ENCODE measurements around the gene GALNT2. TPM values are rescaled to one million over a fixed set of nuclear protein-coding genes. Genes with fewer than 3 reads are reported as not detected.

GALNT2 gene
- total and polyA plus RNA-seq, 9 of the 15 experiments (the other 6 are each of a cell fraction or from before 2014, with no cell fraction given): 1.6 to 106 (median 51.9) TPM

DNA sequence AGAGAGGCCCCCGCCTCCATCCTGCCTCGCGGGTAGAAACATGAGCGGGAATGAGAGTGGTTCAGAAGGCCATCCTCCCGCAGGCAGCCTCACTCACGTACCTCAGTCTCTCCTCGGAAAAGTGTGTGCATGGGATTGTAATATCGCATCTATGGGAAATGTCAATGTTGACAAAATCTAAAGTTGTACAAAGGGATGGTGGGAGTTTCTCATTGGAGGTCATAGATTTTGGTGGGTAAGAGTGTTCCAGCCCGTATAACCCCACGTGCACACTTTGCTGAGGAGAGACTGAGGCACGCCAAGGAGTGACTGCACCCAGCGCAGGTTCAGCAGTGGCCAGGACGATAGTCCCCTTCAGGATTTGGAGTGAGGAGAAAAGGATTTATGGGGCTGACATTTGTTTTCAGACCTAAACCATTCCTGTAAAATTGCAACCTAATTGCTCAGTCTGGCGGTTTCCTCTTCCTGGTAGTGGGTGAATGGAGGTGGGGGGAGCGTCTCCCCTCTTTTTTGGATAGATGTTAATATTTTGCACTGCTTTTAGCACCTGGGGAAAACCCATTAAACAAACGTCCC, 59.6 kb downstream of the GALNT2 start (continued):
- TF ChIP-seq KDM4B (IDR thresholded peaks at IDR 0.05; ENCODE audit: borderline replicate concordance in 2 of 2, low read depth in 1 of 2) (no peak), KDM5B (IDR thresholded peaks at IDR 0.05; ENCODE audit: insufficient replicate concordance, low read depth, low read length) (peak; percentile 10), TCFL5 (CRISPR knock-in tag; conservative IDR thresholded peaks at IDR 0.05) (no peak), ADNP (tag; IDR thresholded peaks at IDR 0.05) (0 out of 2 replicates have a peak, but pooled peaks have one; percentile 0), BACH1 (tag; IDR thresholded peaks at IDR 0.05) (no peak; the same call in 1 of the 2 replicates), RNF2 (IDR thresholded peaks at IDR 0.05) (no peak), SAFB (IDR thresholded peaks at IDR 0.05; ENCODE audit: borderline replicate concordance, low read depth, low read length) (no peak), FUS (optimal IDR thresholded peaks at IDR 0.05; ENCODE audit: low read depth, low read length) (no peak), ESRRA (IDR thresholded peaks at IDR 0.05; ENCODE audit: borderline replicate concordance, low read depth) (no peak), BRCA1 (IDR thresholded peaks at IDR 0.05) (no peak), BRCA1 (CRISPR knock-in tag; IDR thresholded peaks at IDR 0.05) (no peak), SMARCB1 (IDR thresholded peaks at IDR 0.05; ENCODE audit: insufficient read length, low read depth) (peak; percentile 44), RBM25 (IDR thresholded peaks at IDR 0.05; ENCODE audit: low read depth, low read length, severe bottlenecking) (no peak), FOXJ2 (tag; IDR thresholded peaks at IDR 0.05) (no peak), FOXA3 (CRISPR knock-in tag; conservative IDR thresholded peaks at IDR 0.05 in 1 of 2, IDR thresholded peaks at IDR 0.05 in 1 of 2) (no peak), ATF1 (CRISPR knock-in tag; IDR thresholded peaks at IDR 0.05) (no peak), ATF1 (tag; IDR thresholded peaks at IDR 0.05) (no peak), FOS (IDR thresholded peaks at IDR 0.05; ENCODE audit: extremely low read depth, insufficient read length) (no peak), ZNF584 (CRISPR knock-in tag; IDR thresholded peaks at IDR 0.05; ENCODE audit: low read depth) (peak; percentile 71; the same call in 1 of the 2 replicates), MBD2 (IDR thresholded peaks at IDR 0.05; ENCODE audit: borderline replicate concordance, low read depth) (no peak), HSF4 (CRISPR knock-in tag; IDR thresholded peaks at IDR 0.05; ENCODE audit: borderline replicate concordance) (no peak), HDAC1 (IDR thresholded peaks at IDR 0.05) (no peak), CAMTA2 (CRISPR knock-in tag; conservative IDR thresholded peaks at IDR 0.05) (no peak), MYC (IDR thresholded peaks at IDR 0.05; ENCODE audit: low read depth, low read length) (no peak), MYC (CRISPR knock-in tag; IDR thresholded peaks at IDR 0.05; ENCODE audit: borderline replicate concordance, low read depth) (0 out of 2 replicates have a peak, but pooled peaks have one; percentile 22)
- TF ChIP-seq, protein P1, sequence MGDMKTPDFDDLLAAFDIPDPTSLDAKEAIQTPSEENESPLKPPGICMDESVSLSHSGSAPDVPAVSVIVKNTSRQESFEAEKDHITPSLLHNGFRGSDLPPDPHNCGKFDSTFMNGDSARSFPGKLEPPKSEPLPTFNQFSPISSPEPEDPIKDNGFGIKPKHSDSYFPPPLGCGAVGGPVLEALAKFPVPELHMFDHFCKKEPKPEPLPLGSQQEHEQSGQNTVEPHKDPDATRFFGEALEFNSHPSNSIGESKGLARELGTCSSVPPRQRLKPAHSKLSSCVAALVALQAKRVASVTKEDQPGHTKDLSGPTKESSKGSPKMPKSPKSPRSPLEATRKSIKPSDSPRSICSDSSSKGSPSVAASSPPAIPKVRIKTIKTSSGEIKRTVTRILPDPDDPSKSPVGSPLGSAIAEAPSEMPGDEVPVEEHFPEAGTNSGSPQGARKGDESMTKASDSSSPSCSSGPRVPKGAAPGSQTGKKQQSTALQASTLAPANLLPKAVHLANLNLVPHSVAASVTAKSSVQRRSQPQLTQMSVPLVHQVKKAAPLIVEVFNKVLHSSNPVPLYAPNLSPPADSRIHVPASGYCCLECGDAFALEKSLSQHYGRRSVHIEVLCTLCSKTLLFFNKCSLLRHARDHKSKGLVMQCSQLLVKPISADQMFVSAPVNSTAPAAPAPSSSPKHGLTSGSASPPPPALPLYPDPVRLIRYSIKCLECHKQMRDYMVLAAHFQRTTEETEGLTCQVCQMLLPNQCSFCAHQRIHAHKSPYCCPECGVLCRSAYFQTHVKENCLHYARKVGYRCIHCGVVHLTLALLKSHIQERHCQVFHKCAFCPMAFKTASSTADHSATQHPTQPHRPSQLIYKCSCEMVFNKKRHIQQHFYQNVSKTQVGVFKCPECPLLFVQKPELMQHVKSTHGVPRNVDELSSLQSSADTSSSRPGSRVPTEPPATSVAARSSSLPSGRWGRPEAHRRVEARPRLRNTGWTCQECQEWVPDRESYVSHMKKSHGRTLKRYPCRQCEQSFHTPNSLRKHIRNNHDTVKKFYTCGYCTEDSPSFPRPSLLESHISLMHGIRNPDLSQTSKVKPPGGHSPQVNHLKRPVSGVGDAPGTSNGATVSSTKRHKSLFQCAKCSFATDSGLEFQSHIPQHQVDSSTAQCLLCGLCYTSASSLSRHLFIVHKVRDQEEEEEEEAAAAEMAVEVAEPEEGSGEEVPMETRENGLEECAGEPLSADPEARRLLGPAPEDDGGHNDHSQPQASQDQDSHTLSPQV (IDR thresholded peaks at IDR 0.05): peak; percentile 74
- TF ChIP-seq, protein P2, sequence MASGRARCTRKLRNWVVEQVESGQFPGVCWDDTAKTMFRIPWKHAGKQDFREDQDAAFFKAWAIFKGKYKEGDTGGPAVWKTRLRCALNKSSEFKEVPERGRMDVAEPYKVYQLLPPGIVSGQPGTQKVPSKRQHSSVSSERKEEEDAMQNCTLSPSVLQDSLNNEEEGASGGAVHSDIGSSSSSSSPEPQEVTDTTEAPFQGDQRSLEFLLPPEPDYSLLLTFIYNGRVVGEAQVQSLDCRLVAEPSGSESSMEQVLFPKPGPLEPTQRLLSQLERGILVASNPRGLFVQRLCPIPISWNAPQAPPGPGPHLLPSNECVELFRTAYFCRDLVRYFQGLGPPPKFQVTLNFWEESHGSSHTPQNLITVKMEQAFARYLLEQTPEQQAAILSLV (tag; IDR thresholded peaks at IDR 0.05): peak; percentile 30; the same call in 1 of the 2 replicates

All from K562 (cell line).